WERI-Rb-1 (cell line): ENCODE measurements around the gene SLC25A11.

Source experiments
- DNase-seq: peaks from one replicate; pipeline ENCODE4 v3.0.0-alpha.2; 2020
- H3K27ac ChIP-seq: fragments of 250-450 bp; sonication (Bioruptor Pico); 2 replicates; pipeline ENCODE4 v1.5.1; 2020; ENCODE audit warnings: mild to moderate bottlenecking, moderate library complexity
- H3K27me3 ChIP-seq: fragments of 250-450 bp; sonication (Bioruptor Pico); 2 replicates; pipeline ENCODE4 v1.5.1; 2021; ENCODE audit warnings: mild to moderate bottlenecking, low read depth, moderate library complexity; ENCODE audit not compliant: insufficient read depth, severe bottlenecking
- H3K36me3 ChIP-seq: fragments of 250-450 bp; sonication (Bioruptor Pico); 2 replicates; pipeline ENCODE4 v1.5.1; 2020; ENCODE audit warnings: mild to moderate bottlenecking, moderate library complexity
- H3K4me3 ChIP-seq: 2 replicates; pipeline ENCODE4 v1.5.1; 2011; ENCODE audit warnings: low read depth, mild to moderate bottlenecking, control low read depth, low read length
- H3K9me3 ChIP-seq: fragments of 250-450 bp; sonication (Bioruptor Pico); 2 replicates; pipeline ENCODE4 v1.5.1; 2021; ENCODE audit warnings: mild to moderate bottlenecking, moderate library complexity; ENCODE audit not compliant: severe bottlenecking
- TF ChIP-seq, protein P1 (sequence below): IDR thresholded peaks from 2 replicates; pipeline ENCODE4 v1.5.1; 2011; ENCODE audit warnings: low read depth, mild to moderate bottlenecking, control low read depth, inconsistent platforms, low read length

SLC25A11 gene

DNA sequence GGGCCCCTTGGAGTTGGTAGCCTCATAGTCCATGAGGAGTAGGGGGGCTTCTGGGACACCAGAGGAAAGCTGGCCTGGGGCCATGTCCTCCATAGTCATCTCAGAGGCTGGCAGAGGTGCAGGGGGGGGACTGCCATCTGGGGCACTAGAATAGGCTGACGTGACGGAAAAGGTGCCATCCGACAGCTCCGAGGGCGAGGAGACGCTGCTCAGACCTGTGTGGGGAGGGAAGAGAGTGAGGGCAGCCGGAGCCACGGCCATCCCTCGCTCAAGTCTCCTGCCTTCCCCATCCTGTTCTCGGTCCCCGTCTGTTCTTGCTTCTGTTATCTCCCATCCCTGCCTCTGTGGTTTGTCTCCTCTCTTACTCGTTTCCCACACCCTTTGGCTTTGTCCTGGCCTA, 32.5 kb upstream of the SLC25A11 start:
- Histone ChIP-seq H3K36me3 (peaks cover 59% of the 10 kb centered on the region), H3K4me3 (no peak overlapping the region), H3K27me3 (no peaks in the 10 kb centered on the region), H3K27ac (no peak overlapping the region), H3K9me3 (no peaks in the 10 kb centered on the region)
- TF ChIP-seq, protein P1, sequence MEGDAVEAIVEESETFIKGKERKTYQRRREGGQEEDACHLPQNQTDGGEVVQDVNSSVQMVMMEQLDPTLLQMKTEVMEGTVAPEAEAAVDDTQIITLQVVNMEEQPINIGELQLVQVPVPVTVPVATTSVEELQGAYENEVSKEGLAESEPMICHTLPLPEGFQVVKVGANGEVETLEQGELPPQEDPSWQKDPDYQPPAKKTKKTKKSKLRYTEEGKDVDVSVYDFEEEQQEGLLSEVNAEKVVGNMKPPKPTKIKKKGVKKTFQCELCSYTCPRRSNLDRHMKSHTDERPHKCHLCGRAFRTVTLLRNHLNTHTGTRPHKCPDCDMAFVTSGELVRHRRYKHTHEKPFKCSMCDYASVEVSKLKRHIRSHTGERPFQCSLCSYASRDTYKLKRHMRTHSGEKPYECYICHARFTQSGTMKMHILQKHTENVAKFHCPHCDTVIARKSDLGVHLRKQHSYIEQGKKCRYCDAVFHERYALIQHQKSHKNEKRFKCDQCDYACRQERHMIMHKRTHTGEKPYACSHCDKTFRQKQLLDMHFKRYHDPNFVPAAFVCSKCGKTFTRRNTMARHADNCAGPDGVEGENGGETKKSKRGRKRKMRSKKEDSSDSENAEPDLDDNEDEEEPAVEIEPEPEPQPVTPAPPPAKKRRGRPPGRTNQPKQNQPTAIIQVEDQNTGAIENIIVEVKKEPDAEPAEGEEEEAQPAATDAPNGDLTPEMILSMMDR: no peak
- no peak for DNase-seq

DNA sequence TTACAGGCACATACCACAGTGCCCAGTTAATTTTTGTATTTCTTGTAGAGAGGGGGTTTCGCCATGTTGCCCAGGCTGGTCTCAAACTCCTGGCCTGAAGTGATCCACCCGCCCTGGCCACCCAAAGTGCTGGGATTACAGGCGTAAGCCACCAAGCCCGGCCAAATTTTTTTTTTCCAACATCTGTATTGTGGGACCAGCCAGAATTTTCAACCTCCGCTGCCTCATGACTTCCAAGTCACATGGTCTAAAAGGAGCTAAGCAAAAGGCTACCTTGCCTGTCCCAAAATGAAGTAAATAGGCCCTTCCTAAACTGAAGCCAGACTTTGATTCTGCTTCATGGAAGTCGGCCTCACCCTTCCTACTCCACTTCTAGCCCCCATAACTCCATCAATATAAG, 32.0 kb upstream of the SLC25A11 start:
- TF ChIP-seq, protein P1: no peak
- Histone ChIP-seq H3K27ac (no peak overlapping the region), H3K36me3 (peaks cover 54% of the 10 kb centered on the region), H3K4me3 (no peak overlapping the region), H3K27me3 (no peaks in the 10 kb centered on the region), H3K9me3 (no peaks in the 10 kb centered on the region)
- no peak for DNase-seq

DNA sequence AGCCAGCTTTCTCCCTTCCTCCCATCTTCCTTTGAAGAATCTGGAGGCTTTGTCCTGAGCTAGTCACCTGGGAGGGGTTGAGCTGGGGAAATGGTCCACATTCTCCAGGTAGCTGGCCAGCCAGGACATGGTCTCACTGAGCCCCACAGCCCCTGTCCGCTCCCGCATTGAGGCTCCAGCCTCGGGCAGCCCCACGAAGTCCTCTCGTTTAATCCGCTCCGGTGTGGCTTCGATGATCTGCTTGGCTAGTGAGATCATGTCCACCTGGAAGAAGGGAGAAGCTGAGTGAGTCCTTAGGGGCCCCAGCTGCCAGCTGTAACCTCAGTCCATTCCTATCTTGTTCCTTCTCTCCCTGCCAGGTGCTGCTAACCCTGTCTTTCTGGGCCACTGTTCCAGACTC, 30.4 kb upstream of the SLC25A11 start:
- Histone ChIP-seq H3K36me3 (peaks cover 47% of the 10 kb centered on the region), H3K4me3 (no peak overlapping the region), H3K9me3 (no peaks in the 10 kb centered on the region), H3K27me3 (no peaks in the 10 kb centered on the region), H3K27ac (peak overlapping the region; percentile 91)
- TF ChIP-seq, protein P1: no peak
- peak; percentile 65 for DNase-seq

DNA sequence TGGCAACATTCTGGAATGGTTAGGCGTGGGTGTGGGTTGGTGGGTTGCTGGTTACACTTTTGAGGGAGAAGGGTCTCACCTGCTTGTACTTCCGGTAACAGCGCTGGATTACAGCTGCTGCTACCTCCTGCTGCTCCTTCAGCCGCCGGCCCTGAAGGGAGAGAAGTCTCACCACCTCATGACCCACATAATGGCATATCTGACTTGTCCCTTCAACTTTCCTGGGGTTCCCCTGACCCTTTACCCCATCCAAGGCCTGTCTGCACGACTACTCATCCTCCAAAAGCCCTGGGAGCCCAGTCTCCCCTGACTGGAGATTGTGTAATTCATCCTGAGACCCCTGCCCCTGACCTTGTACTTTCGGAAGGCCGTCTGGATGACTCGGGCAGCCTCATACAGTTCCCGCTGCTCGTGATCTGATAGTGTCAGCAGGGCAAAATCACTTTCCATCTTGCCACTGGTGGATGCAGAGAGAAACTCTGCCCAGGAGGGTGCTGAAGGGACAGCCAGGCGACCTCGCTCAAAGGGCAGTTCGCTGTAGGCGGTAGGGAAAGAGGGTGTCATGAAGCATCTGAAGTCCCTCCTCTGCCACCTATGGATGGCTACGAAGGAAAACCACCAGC, 29.8 kb upstream of the SLC25A11 start:
- no peaks in the 10 kb centered on the region for H3K27me3 ChIP-seq
- TF ChIP-seq, protein P1: no peak
- H3K27ac ChIP-seq: peak overlapping the region; percentile 91
- DNase-seq: no peak
- peaks cover 45% of the 10 kb centered on the region for H3K36me3 ChIP-seq
- no peak overlapping the region for H3K4me3 ChIP-seq
- no peaks in the 10 kb centered on the region for H3K9me3 ChIP-seq

DNA sequence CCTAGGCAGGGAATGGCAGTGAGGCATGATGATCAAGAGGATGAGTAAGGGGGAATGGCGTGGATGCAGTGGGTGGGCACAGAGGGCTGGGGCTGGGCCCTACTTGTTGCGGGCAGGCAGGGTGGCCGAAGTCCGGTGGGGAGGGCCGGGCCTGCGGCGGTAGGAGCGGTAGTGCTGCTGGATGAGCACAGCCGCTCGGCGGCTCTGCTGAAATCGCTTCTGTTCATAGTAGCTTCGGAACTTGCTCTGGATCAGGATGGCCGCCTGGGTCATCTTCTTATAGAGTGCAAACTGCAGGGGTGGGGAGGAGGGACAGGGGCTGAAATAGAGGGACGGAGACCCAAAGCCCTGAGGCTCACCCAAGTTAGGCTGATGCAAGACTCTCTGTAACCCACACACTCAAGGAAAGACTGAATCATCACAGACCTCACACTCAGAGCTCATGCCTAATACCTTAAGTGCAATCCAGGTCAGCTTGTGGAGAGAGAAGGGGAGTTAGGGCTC, 29.3 kb upstream of the SLC25A11 start:
- H3K27ac ChIP-seq: peak overlapping the region; percentile 91
- DNase-seq: peak; percentile 22
- peaks cover 43% of the 10 kb centered on the region for H3K36me3 ChIP-seq
- H3K9me3 ChIP-seq: no peaks in the 10 kb centered on the region
- H3K27me3 ChIP-seq: no peaks in the 10 kb centered on the region
- TF ChIP-seq, protein P1: no peak
- no peak overlapping the region for H3K4me3 ChIP-seq
